ENCODE results near the gene DGKZ. TPM values are rescaled to one million over a fixed set of nuclear protein-coding genes. Genes with fewer than 3 reads are reported as not detected.
"Not testable (repeated sequence)": the region's sequence is repeated elsewhere in the genome, so short reads cannot be mapped to it uniquely, and the experiment has no call there.

Gene DGKZ
- total RNA-seq, 1 donor from 2014 or later, result 53.6 TPM

DNA sequence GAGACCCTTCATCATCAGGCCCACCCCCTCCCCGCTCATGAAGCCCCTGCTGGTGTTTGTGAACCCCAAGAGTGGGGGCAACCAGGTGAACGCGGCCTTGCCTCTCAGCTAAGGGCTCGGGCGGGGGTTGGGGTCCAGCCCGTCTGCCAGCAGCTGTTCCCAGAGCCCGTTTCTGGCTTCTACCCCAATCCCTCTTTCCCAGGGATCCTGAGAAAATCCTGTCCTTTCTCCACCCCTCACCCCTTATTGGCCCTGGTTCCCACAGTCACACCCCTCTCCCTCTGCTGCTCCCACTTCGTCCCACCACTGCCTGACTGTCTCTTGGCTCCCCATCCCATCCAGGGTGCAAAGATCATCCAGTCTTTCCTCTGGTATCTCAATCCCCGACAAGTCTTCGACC is 24.8 kb downstream of the DGKZ start:
- TF ChIP-seq, protein P1, sequence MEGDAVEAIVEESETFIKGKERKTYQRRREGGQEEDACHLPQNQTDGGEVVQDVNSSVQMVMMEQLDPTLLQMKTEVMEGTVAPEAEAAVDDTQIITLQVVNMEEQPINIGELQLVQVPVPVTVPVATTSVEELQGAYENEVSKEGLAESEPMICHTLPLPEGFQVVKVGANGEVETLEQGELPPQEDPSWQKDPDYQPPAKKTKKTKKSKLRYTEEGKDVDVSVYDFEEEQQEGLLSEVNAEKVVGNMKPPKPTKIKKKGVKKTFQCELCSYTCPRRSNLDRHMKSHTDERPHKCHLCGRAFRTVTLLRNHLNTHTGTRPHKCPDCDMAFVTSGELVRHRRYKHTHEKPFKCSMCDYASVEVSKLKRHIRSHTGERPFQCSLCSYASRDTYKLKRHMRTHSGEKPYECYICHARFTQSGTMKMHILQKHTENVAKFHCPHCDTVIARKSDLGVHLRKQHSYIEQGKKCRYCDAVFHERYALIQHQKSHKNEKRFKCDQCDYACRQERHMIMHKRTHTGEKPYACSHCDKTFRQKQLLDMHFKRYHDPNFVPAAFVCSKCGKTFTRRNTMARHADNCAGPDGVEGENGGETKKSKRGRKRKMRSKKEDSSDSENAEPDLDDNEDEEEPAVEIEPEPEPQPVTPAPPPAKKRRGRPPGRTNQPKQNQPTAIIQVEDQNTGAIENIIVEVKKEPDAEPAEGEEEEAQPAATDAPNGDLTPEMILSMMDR (IDR thresholded peaks at IDR 0.05), result no peak
- ChIA-PET CTCF (no interaction called here), POLR2A (no interaction called here)
- DNase-seq (no peak), ATAC-seq (ENCODE audit: low read depth) (no peak)
- Mint-ChIP-seq H3K9me3 (no peaks in the 10 kb centered on the region), H3K27me3 (no peaks in the 10 kb centered on the region), H3K27ac (no peak overlapping the region), H3K4me3 (no peak overlapping the region), H3K4me1 (peaks cover 3% of the 10 kb centered on the region), H3K36me3 (ENCODE audit: low read depth) (peaks cover 60% of the 10 kb centered on the region)
- intact Hi-C loops (cut with micrococcal nuclease), result no loop called here

DNA sequence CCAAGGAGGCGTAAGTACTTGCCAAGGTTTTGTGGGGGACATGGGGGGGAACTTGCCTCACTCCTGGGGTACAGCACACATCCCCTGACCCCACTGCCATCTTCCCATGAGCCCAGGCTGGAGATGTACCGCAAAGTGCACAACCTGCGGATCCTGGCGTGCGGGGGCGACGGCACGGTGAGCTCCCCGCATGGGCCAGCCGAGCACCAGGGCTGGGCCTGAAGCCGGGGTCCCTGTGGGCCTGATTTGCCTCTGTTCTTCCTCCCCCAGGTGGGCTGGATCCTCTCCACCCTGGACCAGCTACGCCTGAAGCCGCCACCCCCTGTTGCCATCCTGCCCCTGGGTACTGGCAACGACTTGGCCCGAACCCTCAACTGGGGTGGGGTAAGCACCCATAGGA is 25.2 kb downstream of the DGKZ start:
- H3K27ac Mint-ChIP-seq; POLR2A ChIA-PET; H3K27me3 Mint-ChIP-seq; intact Hi-C loops (cut with micrococcal nuclease); CTCF ChIA-PET; ATAC-seq (ENCODE audit: low read depth); H3K9me3 Mint-ChIP-seq; H3K4me1 Mint-ChIP-seq; H3K4me3 Mint-ChIP-seq; DNase-seq: not testable (repeated sequence)
- peaks cover 64% of the 10 kb centered on the region for H3K36me3 Mint-ChIP-seq (ENCODE audit: low read depth)

DNA sequence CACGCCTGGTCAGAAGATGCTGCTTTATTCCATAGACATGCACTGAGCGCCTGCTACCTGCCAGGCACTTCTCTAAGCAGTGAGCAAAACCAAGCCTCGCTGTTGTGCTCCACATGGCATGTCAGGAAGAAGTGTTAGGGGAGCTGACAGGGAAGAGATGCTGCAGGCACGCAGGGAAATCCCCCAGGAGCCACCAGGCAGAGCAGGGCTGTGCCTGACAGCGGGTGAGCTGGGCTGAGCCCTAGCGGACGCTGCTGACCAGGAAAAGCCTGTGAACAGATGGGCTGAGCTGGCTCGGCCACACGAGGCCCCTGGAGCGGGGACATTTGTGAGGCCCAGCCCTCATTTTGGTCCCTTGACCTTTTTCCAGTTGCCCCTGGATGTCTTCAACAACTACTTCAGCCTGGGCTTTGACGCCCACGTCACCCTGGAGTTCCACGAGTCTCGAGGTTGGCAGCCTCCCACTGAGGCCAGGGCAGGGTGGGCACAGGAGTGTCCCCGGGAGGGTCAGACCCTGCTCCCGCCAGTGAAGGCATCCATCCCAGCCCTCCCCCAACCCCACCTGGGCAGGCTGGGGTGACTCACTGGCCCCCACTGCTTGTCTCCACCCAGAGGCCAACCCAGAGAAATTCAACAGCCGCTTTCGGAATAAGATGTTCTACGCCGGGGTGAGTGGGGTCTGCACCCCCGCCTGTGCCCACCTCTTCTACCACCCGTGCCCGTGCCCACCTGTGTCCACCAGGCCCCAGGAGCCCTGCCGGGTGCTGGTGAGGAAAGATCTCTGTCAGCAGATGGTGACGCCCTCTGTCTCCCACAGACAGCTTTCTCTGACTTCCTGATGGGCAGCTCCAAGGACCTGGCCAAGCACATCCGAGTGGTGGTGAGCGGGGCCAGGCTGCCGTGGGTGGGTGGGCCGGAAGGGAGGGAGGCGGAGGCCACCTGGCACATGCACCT is 26.8 kb downstream of the DGKZ start:
- CTCF ChIA-PET, result interaction anchor here (1.0 kb wide), 1 partner anchor 15 kb away, joined by 3 read pairs; no protein-coding TSS in a partner anchor
- Mint-ChIP-seq H3K4me3 (no peak overlapping the region), H3K27me3 (no peaks in the 10 kb centered on the region), H3K27ac (no peak overlapping the region), H3K9me3 (no peaks in the 10 kb centered on the region), H3K4me1 (no peaks in the 10 kb centered on the region), H3K36me3 (ENCODE audit: low read depth) (peaks cover 63% of the 10 kb centered on the region)
- POLR2A ChIA-PET, result interaction anchor here (0.7 kb wide), 1 partner anchor 20 kb away, joined by 10 read pairs; no protein-coding TSS in a partner anchor
- TF ChIP-seq, protein P1 (IDR thresholded peaks at IDR 0.05), result no peak
- intact Hi-C loops (cut with micrococcal nuclease), result no loop called here
- no peak for DNase-seq
- no peak for ATAC-seq (ENCODE audit: low read depth)

DNA sequence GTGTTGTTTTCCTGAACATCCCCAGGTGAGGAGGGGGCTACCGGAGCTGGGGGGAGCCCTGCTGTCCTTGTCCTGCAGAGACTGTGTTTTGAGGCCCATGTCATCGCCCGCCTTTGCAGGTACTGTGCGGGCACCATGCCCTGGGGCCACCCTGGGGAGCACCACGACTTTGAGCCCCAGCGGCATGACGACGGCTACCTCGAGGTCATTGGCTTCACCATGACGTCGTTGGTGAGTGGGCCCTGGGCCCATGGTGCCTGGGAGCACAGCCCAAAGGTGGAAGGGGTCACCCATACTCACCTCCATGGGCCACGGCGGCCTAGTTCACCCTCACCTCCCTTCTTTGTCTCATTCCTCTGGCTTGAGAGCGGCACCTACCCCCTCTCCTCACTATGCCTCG is 27.6 kb downstream of the DGKZ start:
- Mint-ChIP-seq H3K9me3 (no peaks in the 10 kb centered on the region), H3K4me1 (peaks cover 3% of the 10 kb centered on the region), H3K27ac (no peak overlapping the region), H3K4me3 (no peak overlapping the region), H3K36me3 (ENCODE audit: low read depth) (peaks cover 56% of the 10 kb centered on the region), H3K27me3 (no peaks in the 10 kb centered on the region)
- TF ChIP-seq, protein P1 (IDR thresholded peaks at IDR 0.05), result no peak
- ATAC-seq (ENCODE audit: low read depth) (no peak), DNase-seq (no peak)
- intact Hi-C loops (cut with micrococcal nuclease), result no loop called here
- POLR2A ChIA-PET, result no interaction called here
- CTCF ChIA-PET, result no interaction called here

DNA sequence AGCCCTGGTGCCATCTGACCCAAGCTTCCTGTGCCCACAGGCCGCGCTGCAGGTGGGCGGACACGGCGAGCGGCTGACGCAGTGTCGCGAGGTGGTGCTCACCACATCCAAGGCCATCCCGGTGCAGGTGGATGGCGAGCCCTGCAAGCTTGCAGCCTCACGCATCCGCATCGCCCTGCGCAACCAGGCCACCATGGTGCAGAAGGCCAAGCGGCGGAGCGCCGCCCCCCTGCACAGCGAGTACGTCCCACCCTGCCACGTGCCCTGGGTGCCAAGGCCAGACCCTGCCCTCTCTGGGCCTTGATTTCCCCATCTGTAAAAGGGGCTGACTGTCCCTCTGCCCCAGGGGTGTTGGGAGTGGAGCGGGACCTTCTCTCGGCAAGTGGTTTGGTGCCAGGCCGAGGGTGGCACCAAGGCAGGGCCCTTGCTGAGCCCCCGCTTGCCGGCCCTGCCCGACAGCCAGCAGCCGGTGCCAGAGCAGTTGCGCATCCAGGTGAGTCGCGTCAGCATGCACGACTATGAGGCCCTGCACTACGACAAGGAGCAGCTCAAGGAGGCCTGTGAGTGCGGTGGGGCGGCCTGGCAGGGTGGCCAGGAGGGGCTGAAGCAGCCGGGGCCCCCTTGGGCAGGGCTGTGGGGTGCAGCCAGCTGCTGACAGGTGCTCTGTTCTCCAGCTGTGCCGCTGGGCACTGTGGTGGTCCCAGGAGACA is 28.3 kb downstream of the DGKZ start:
- ChIA-PET CTCF (no interaction called here), POLR2A (no interaction called here)
- H3K27me3 Mint-ChIP-seq, result no peaks in the 10 kb centered on the region
- H3K27ac Mint-ChIP-seq, result no peak overlapping the region
- no peak for ATAC-seq (ENCODE audit: low read depth)
- peaks cover 4% of the 10 kb centered on the region for H3K4me1 Mint-ChIP-seq
- intact Hi-C loops (cut with micrococcal nuclease), result no loop called here
- H3K36me3 Mint-ChIP-seq (ENCODE audit: low read depth), result peaks cover 49% of the 10 kb centered on the region
- no peak overlapping the region for H3K4me3 Mint-ChIP-seq
- H3K9me3 Mint-ChIP-seq, result no peaks in the 10 kb centered on the region
- TF ChIP-seq, protein P1 (IDR thresholded peaks at IDR 0.05), result no peak
- no peak for DNase-seq

Data from activated B cell treated with CpG ODN at 0.5 μM for 24 hours (primary cell).